Caco-2 (cell line): ENCODE results near the gene ADAM17. TPM values are rescaled to one million over a fixed set of nuclear protein-coding genes. Genes with fewer than 3 reads are reported as not detected.
"Not testable (repeated sequence)": the region's sequence is repeated elsewhere in the genome, so short reads cannot be mapped to it uniquely, and the experiment has no call there.

ENCODE experiments used
- BruUV-seq: library from RNA; stranded (reverse); fragments of 400-500 nt; replicated peaks from 2 replicates; lab custom pipeline; 2021; lab: Mats Ljungman, UMichigan
- CTCF ChIA-PET: fragments of 300-600 bp; sonication (Branson Sonifier 250); formaldehyde crosslinking; loops from one replicate; lab custom pipeline; 2022; ENCODE audit warnings: antibody characterized with exemption; lab: Charles Lee
- POLR2A ChIA-PET: fragments of 300-600 bp; sonication (Branson Sonifier 250); formaldehyde crosslinking; loops from one replicate; lab custom pipeline; 2022; ENCODE audit warnings: antibody characterized with exemption; lab: Charles Lee
- DNase-seq, 2 experiments: peaks; one replicate each; pipeline versions ENCODE4 v3.0.0 to v3.0.0-alpha.2; 2020 to 2022
- H3K27me3 ChIP-seq: replicated peaks from 2 replicates; pipeline ENCODE4 v1.6.0; 2011; ENCODE audit warnings: low read length; ENCODE audit not compliant: control insufficient read depth, insufficient read depth
- H3K36me3 ChIP-seq: 2 replicates; pipeline ENCODE4 v1.5.1; 2011; ENCODE audit warnings: low read length; ENCODE audit not compliant: control insufficient read depth, insufficient read depth
- H3K4me1 ChIP-seq: fragments of 250-450 bp; sonication (Bioruptor Pico); 2 replicates; pipeline ENCODE4 v1.5.1; 2020; ENCODE audit warnings: mild to moderate bottlenecking
- H3K4me3 ChIP-seq: 2 replicates; pipeline ENCODE4 v1.5.1; 2011; ENCODE audit warnings: low read depth, mild to moderate bottlenecking, control low read depth, low read length
- H3K9me3 ChIP-seq: fragments of 250-450 bp; sonication (Bioruptor Pico); 2 replicates; pipeline ENCODE4 v1.5.1; 2020; ENCODE audit warnings: mild to moderate bottlenecking, moderate library complexity
- H3K27ac Mint-ChIP-seq: one replicate; pipeline ENCODE4 v1.8.0; 2022; ENCODE audit warnings: mixed read lengths; ENCODE audit not compliant: unreplicated experiment
- H3K27me3 Mint-ChIP-seq: one replicate; pipeline ENCODE4 v1.8.0; 2022; ENCODE audit warnings: mixed read lengths; ENCODE audit not compliant: insufficient read depth, unreplicated experiment
- H3K36me3 Mint-ChIP-seq: one replicate; pipeline ENCODE4 v1.8.0; 2022; ENCODE audit warnings: mild to moderate bottlenecking, mixed read lengths; ENCODE audit not compliant: insufficient read depth, unreplicated experiment
- H3K4me1 Mint-ChIP-seq: one replicate; pipeline ENCODE4 v1.8.0; 2022; ENCODE audit warnings: low read depth, mixed read lengths; ENCODE audit not compliant: unreplicated experiment
- H3K4me3 Mint-ChIP-seq: one replicate; pipeline ENCODE4 v1.8.0; 2022; ENCODE audit warnings: mild to moderate bottlenecking, moderate library complexity, mixed read lengths; ENCODE audit not compliant: unreplicated experiment
- H3K9me3 Mint-ChIP-seq: one replicate; pipeline ENCODE4 v1.8.0; 2022; ENCODE audit warnings: mixed read lengths; ENCODE audit not compliant: unreplicated experiment
- CTCF ChIP-seq, 2 experiments: fragments of 200-600 bp in 1 of 2; IDR thresholded peaks; 1 replicate in 1 of 2; 2 replicates in 1 of 2; pipeline versions ENCODE4 v1.5.1 to v1.8.0; 2011 to 2022; ENCODE audit warnings: antibody characterized with exemption in 1 of 2, control low read depth in 1 of 2, inconsistent platforms in 1 of 2, low read depth in 1 of 2, low read length in 1 of 2, mild to moderate bottlenecking in 1 of 2, moderate library complexity in 1 of 2; ENCODE audit not compliant: insufficient read depth in 1 of 2, severe bottlenecking in 1 of 2, unreplicated experiment in 1 of 2
- intact Hi-C: fragments of 100-400 bp; cut with micrococcal nuclease; formaldehyde crosslinking; loops from one replicate; pipeline ENCODE4 v1.10.0; 2022; ENCODE audit not compliant: unreplicated experiment
- total RNA-seq: library from RNA; stranded (reverse); gene quantifications from 2 replicates; pipeline ENCODE4 v1.2.3, GENCODE V29; 2022

The ADAM17 gene
- total RNA-seq, 1 experiment from 2014 or later = 40.5 TPM

GRCh38 chr2:9599430-9599829 is 43.8 kb upstream of the ADAM17 start:
- no peak for TF ChIP-seq CTCF (IDR thresholded peaks at IDR 0.05; ENCODE audit: insufficient read depth in 1 of 2, low read depth in 1 of 2, low read length in 1 of 2, severe bottlenecking in 1 of 2, unreplicated experiment in 1 of 2)
- no peak overlapping the region for H3K27ac Mint-ChIP-seq
- ChIA-PET CTCF (interaction anchor here (1.0 kb wide), 1 partner anchor 177 kb away, joined by 3 read pairs; no protein-coding TSS in a partner anchor), POLR2A (no interaction called here)
- H3K27me3 Mint-ChIP-seq = no peaks in the 10 kb centered on the region
- intact Hi-C loops = no loop called here
- BruUV-seq = no TSS peak
- H3K4me3 Mint-ChIP-seq = no peak overlapping the region
- no peak for DNase-seq
- H3K36me3 Mint-ChIP-seq = peaks cover 61% of the 10 kb centered on the region
- Histone ChIP-seq H3K36me3 (no peaks in the 10 kb centered on the region), H3K4me3 (no peak overlapping the region), H3K4me1 (no peaks in the 10 kb centered on the region), H3K9me3 (no peaks in the 10 kb centered on the region; the same call in 1 of the 2 replicates), H3K27me3 (no peaks in the 10 kb centered on the region)
- H3K4me1 Mint-ChIP-seq = peaks cover 15% of the 10 kb centered on the region
- peaks cover 10% of the 10 kb centered on the region for H3K9me3 Mint-ChIP-seq

- H3K9me3 ChIP-seq = no peaks in the 10 kb centered on the region; the same call in 1 of the 2 replicates
- H3K27me3 ChIP-seq = no peaks in the 10 kb centered on the region
- H3K4me1 ChIP-seq = no peaks in the 10 kb centered on the region
- BruUV-seq = no TSS peak
- intact Hi-C loops = no loop called here
- DNase-seq = no peak
- no peaks in the 10 kb centered on the region for H3K36me3 ChIP-seq
- TF ChIP-seq CTCF (IDR thresholded peaks at IDR 0.05; ENCODE audit: insufficient read depth in 1 of 2, low read depth in 1 of 2, low read length in 1 of 2, severe bottlenecking in 1 of 2, unreplicated experiment in 1 of 2) = no peak
- Mint-ChIP-seq H3K9me3 (peaks cover 10% of the 10 kb centered on the region), H3K4me1 (peaks cover 19% of the 10 kb centered on the region), H3K4me3 (no peak overlapping the region), H3K36me3 (peaks cover 63% of the 10 kb centered on the region), H3K27me3 (no peaks in the 10 kb centered on the region), H3K27ac (no peak overlapping the region)
- POLR2A ChIA-PET = no interaction called here
- no peak overlapping the region for H3K4me3 ChIP-seq
- CTCF ChIA-PET = no interaction called here
Observed at GRCh38 chr2:9596621-9597311, 41.1 kb upstream of the ADAM17 start.

GRCh38 chr2:9595746-9596145 is 40.1 kb upstream of the ADAM17 start:
- ChIA-PET CTCF (no interaction called here), POLR2A (interaction anchor here (0.5 kb wide), 1 partner anchor 73 kb away, joined by 5 read pairs; no protein-coding TSS in a partner anchor)
- Mint-ChIP-seq H3K27me3 (no peaks in the 10 kb centered on the region), H3K4me3 (no peak overlapping the region), H3K27ac (no peak overlapping the region), H3K4me1 (peaks cover 19% of the 10 kb centered on the region), H3K36me3 (peaks cover 64% of the 10 kb centered on the region), H3K9me3 (peaks cover 10% of the 10 kb centered on the region)
- Histone ChIP-seq H3K9me3 (no peaks in the 10 kb centered on the region; the same call in 1 of the 2 replicates), H3K27me3 (no peaks in the 10 kb centered on the region), H3K36me3 (no peaks in the 10 kb centered on the region), H3K4me3 (no peak overlapping the region), H3K4me1 (no peaks in the 10 kb centered on the region)
- DNase-seq = no peak
- intact Hi-C loops = no loop called here
- no TSS peak for BruUV-seq
- TF ChIP-seq CTCF (IDR thresholded peaks at IDR 0.05; ENCODE audit: insufficient read depth in 1 of 2, low read depth in 1 of 2, low read length in 1 of 2, severe bottlenecking in 1 of 2, unreplicated experiment in 1 of 2) = no peak

GRCh38 chr2:9595256-9595655 is 39.6 kb upstream of the ADAM17 start:
- H3K27me3 Mint-ChIP-seq, H3K4me1 ChIP-seq, H3K27ac Mint-ChIP-seq, H3K9me3 ChIP-seq, H3K4me3 Mint-ChIP-seq, BruUV-seq, H3K36me3 ChIP-seq, CTCF ChIA-PET, H3K4me3 ChIP-seq, DNase-seq, POLR2A ChIA-PET, intact Hi-C loops, H3K27me3 ChIP-seq: not testable (repeated sequence)
- Mint-ChIP-seq H3K4me1 (peaks cover 19% of the 10 kb centered on the region), H3K9me3 (peaks cover 10% of the 10 kb centered on the region), H3K36me3 (peaks cover 64% of the 10 kb centered on the region)
